NCI-H748 (cell line): Measurements from ENCODE around the gene UNC13B.
"Not testable (repeated sequence)": the region's sequence is repeated elsewhere in the genome, so short reads cannot be mapped to it uniquely, and the experiment has no call there.

Experiments used
- DNase-seq: peaks from one replicate; lab custom pipeline; 2025; ENCODE audit not compliant: unreplicated experiment; lab: John Stamatoyannopoulos, UW

UNC13B gene

GRCh38 chr9:35364817-35365585, 203.2 kb downstream of the UNC13B start:
- no peak for DNase-seq

- DNase-seq = no peak
Measured at GRCh38 chr9:35366627-35367026, 204.8 kb downstream of the UNC13B start.

DNA sequence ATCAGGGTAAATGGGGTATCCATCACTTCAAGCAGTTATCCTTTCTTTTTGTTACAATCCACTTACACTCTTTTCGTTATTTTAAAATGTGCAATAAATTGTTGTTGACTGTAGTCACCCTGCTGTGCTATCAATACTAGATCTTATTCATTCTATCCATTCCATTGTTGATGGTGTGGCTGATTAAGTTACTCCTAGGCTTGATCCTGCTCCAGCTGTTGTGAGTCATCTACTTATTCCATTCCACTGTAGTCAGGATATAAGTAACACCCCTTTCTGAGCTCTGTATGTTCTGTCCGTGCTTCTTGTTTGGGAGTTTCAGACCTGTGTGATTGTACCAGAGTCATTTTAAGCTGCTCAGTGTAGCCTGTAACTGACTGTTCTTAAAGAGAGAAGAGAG, 205.6 kb downstream of the UNC13B start:
- no peak for DNase-seq

- DNase-seq = no peak
Measured at GRCh38 chr9:35370241-35370640, 208.4 kb downstream of the UNC13B start.

- no peak for DNase-seq
Measured at GRCh38 chr9:35374436-35374835, 212.6 kb downstream of the UNC13B start.

GRCh38 chr9:35374910-35375309, 213.1 kb downstream of the UNC13B start:
- DNase-seq = no peak

- DNase-seq = no peak
Measured at GRCh38 chr9:35380039-35380438, 218.2 kb downstream of the UNC13B start.

DNA sequence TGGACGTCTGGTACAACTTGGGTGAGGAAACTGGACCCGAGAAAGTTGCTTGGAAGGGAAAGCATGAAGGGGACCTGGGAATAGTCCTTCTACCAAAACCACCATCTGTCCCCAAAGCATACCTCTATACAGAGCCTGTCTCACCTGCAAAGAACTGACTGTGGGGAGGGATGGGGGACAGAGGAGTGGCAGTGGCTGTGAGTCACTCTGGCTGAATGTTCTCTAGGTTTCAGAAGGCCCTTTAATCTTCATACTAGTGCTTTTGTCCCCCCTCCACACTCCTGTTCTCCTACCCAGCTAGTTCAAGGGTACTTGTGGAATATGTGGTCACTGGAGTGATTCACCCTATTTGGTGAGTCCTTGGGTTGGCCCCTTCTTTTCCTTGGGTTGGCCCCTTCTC, 218.8 kb downstream of the UNC13B start:
- no peak for DNase-seq

GRCh38 chr9:35385042-35385441, 223.2 kb downstream of the UNC13B start:
- no peak for DNase-seq

DNA sequence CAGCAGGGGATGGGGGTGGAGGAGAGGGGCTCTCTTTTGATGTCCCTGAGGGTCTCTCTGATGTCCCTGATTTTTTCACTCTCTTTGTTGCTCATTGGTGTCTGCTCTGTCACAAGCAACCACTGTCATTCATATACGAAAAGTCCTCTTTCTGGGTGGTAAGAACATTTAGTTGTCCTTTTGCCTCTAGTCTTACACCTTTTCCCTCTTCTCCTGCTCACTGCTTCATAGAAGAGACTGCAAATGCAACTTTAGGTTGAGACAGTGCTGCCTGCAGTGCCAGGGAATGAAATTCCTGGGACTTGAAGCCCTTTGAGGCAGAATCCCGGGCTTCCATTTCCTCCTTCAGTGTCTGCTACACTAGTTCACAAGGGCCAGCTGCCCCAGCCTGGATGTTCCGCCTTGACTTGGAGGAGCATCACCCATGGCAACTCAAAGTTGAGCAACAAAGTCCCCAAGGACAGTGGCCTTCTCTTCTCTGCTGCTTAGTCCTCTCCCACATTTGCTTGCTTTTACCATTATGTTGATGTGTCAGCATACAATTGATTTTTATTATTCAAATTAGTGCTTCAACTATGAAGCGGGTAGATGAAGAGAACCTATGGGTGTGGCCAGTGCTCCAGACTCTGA, 233.4 kb downstream of the UNC13B start:
- DNase-seq = no peak

GRCh38 chr9:35395706-35396101, 233.9 kb downstream of the UNC13B start:
- no peak for DNase-seq

DNA sequence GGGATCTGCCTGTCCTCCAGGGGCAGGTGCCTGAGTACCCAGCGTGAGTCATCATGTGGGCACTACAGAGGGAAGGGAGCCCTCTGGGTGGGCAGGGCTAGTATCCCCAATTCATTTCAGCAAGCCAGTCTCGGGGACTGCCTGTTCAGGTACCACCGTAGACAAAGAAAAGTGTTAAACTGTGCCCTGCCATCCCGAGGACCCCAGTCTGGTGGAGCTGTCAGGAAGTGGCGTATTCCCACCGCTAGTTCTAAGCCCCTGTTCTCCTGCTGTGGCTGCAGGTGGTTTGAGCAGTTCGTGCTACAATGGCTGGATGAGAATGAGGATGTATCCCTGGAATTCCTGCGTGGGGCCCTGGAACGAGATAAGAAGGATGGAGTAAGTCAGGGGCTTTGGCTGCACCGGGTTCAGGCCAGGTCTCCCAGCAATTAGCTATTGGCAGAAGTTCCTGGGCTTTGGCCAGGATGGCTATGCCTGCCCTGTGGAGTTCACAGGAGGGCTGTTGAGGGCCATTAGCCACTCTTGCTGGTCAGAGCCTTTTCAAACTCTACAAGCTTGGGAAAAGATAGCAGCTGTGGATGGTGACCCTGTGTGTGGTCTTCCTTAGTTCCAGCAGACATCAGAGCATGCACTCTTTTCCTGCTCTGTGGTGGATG, 234.9 kb downstream of the UNC13B start:
- DNase-seq = no peak

DNA sequence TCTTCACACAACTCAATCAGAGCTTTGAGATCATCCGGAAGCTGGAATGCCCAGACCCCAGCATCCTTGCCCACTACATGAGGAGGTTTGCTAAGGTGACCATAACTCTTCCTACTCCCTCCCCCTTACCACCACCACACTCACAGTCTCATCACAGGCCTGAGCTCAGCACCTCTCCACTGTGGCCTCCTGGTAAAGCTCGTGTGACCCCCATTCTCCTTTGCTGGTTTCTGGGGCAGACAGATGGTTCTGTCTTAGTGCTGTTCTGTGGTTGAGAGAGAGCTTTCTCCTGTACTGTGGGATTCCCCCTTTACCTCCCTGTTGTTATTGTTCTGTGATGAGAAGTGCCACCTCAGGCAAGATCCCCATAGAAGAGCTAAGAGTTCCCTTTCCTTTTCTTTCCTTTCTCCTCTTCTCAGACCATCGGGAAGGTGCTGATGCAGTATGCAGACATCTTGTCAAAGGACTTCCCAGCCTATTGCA, 235.4 kb downstream of the UNC13B start:
- DNase-seq = no peak

DNA sequence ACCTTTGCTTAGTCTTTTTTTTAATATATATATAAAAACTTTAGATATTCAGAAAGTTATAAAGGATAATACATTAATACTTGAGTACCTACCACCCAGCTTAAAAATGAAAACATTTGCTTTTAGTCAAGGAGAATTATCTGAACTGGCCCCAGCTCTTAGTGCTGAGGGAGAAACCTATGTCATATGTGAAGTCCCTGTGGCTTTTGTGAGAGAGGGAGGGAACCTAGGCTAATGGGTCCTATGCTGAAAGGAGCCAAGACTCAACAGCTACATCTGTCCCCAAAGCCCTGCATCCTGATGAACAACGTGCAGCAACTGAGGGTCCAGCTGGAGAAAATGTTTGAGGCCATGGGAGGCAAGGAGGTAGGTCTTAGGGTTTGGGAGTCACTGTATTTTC, 236.1 kb downstream of the UNC13B start:
- no peak for DNase-seq

DNA sequence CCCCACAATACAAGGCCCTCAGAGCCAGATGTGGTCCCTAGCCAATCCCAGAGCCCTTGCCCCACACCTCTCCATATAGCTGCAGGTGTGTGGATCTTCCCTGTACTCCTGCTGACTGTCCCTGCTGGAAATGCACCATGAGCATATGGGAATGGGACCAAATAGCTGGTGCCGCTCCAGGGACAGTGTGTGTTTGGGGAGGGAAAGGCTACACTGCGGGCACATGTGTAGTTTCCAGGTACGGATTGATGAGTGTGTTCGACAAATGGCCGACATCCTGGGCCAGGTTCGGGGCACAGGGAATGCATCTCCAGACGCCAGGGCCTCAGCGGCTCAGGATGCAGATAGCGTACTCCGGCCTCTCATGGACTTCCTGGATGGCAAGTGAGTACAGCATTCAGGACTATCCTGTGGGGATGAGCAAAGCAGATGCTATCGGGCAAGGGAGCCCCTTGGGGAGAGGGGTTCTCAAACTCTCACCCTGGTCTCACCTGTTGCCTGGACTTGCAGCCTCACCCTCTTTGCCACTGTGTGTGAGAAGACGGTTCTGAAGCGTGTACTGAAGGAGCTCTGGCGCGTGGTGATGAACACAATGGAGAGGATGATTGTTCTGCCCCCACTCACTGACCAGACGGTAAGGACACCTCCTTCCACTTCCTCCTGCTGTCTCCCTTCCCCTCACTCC, 237.0 kb downstream of the UNC13B start:
- no peak for DNase-seq

GRCh38 chr9:35404865-35405264, 243.1 kb downstream of the UNC13B start:
- DNase-seq = no peak

DNA sequence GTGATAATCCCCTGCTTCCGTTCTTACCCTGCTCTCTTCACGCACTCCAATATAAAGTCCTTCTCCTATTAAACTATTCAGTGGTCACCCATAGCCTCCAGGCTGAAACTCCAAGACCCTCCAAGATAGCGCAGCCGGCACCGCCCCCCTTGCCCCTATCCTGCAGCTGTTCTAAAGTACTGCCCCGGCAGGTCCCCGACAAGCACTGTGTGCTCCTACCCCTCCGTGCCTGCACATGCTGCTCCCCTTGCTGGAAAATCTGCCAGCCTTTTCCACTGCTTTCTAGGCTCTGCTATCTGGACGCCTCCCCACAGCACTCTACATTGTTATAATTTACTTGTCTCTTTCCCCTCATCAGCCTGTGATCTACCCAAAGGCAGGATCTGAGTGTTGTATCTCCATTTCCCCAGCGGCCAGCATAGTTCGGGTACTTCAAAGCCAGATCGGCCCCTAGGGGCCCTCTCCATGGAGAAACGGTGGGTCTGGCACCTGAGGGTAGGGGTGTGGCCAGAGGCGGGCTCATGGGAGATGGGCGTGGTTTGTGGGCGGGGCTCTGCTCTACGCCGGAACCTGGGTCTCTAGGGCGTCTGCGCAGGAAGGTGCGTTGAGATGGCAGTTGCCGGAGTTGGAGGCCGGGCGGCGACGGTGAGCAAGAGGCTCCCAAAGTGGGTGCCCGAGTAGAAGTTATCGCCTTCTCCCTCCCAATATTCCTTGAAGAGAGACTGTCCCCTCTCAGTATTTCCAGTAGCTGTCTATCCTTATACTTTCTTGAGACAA, 244.6 kb downstream of the UNC13B start:
- no peak for DNase-seq

- DNase-seq = no peak
Measured at GRCh38 chr9:35407846-35408245, 246.0 kb downstream of the UNC13B start.

DNA sequence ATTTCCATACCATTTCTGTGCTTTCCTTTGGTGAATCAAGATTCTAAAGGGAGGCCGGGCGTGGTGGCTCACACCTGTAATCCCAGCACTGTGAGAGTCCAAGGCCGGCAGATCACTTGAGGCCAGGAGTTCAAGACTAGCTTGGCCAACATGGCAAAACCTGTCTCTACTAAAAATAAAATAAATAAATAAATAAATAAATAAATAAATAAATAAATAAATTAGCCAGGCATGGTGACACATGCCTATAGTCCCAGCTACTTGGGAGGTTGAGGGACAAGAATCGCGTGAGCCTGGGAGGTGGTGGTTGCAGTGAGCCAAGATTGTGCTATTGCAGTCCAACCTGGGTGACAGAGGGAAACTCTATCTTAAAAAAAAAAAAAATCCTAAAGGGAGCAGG, 247.6 kb downstream of the UNC13B start:
- DNase-seq = not testable (repeated sequence)

GRCh38 chr9:35414889-35415288, 253.1 kb downstream of the UNC13B start:
- DNase-seq = peak; percentile 52
